AG09319 (cell line): ENCODE data around the gene RNF182.

Experiments used
- DNase-seq: peaks from one replicate; pipeline ENCODE4 v3.0.0-alpha.2; 2010; ENCODE audit warnings: low read depth; ENCODE audit errors: extremely low read depth
- TF ChIP-seq, protein P1 (sequence below): IDR thresholded peaks from 2 replicates; pipeline ENCODE4 v1.5.1; 2011; ENCODE audit warnings: low read depth, mild to moderate bottlenecking, inconsistent platforms, low read length, moderate library complexity

The RNF182 gene

DNA sequence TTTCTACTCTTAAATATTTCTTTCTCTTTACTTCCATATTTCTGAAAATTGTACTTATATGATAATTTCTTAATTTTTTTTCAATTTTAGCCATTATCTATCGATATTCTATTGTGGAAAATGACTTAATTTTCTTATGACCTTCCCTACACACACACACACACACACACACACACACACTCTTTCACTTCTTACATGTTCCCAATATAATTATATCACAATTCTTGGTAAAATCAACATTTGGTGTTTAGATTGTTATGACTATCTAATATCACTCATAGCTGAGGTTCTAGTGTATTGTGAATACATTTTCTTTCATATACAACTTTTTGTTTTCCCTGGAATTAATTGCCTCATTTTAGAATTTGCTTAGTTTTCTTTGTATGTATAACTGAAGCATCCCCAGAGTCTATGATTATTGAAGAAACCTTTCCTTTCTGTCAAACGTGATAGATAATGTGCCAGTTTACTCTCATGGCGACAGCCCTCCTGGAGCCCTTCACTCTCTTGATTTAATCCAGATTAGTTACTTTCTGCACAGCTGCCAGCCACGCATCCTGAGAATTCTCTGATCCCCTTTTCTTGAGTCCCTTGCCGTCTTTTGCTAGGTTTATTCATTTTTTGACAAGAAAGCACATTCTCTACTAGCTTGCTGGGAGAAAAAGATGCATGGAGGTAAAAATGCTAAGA lies 63.4 kb downstream of the RNF182 start:
- TF ChIP-seq, protein P1, sequence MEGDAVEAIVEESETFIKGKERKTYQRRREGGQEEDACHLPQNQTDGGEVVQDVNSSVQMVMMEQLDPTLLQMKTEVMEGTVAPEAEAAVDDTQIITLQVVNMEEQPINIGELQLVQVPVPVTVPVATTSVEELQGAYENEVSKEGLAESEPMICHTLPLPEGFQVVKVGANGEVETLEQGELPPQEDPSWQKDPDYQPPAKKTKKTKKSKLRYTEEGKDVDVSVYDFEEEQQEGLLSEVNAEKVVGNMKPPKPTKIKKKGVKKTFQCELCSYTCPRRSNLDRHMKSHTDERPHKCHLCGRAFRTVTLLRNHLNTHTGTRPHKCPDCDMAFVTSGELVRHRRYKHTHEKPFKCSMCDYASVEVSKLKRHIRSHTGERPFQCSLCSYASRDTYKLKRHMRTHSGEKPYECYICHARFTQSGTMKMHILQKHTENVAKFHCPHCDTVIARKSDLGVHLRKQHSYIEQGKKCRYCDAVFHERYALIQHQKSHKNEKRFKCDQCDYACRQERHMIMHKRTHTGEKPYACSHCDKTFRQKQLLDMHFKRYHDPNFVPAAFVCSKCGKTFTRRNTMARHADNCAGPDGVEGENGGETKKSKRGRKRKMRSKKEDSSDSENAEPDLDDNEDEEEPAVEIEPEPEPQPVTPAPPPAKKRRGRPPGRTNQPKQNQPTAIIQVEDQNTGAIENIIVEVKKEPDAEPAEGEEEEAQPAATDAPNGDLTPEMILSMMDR = no peak
- DNase-seq = no peak

DNA sequence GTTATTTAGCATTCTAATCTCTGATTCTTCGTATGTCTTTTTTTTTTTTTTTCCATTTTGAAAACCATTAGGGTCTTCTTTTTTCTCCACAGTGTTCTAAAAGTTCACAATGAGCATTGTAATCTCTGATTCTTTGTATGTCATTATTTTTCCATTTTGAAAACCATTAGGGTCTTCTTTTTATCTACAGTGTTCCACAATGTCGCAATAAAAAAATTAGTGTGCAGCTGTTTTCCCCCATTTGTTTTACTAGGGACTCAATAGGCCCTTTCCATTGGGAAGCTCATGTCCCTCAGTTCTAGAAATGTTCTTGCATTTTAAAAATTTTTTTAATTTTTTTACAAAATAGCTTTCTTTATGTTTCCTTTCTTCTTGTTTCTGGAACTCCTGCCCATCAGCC lies 64.2 kb downstream of the RNF182 start:
- TF ChIP-seq, protein P1 = no peak
- no peak for DNase-seq

DNA sequence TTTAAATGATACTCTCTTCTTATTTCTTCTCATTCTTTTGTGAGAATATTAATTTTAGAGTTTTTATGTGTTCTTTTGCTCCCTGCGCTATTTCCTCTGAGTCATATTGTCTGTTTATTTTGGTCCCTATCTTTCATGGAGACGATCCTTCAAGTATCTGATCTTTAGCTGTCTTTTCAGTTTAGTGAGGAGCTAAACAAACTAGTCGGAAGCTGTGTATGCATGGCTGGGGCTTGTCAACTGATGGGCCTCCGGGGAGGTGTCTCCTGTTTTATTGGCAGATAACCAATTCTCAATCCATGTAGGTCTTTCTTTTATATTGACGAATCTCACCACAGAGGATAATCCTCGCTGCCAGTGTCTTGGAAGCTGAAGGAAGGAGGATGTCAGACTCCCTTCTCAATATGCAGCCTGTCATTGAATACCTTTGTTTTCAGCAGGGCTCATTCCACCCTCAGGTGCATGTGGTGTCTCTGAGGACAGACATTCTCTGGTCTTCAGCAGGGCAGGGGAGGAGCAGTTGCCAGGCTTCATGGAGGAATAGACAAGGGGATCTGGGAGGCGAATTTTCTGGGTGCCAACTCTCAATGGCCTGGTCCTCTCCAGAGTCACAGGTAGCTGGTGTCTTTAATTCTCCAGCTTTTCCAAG lies 64.9 kb downstream of the RNF182 start:
- TF ChIP-seq, protein P1 = no peak
- no peak for DNase-seq

DNA sequence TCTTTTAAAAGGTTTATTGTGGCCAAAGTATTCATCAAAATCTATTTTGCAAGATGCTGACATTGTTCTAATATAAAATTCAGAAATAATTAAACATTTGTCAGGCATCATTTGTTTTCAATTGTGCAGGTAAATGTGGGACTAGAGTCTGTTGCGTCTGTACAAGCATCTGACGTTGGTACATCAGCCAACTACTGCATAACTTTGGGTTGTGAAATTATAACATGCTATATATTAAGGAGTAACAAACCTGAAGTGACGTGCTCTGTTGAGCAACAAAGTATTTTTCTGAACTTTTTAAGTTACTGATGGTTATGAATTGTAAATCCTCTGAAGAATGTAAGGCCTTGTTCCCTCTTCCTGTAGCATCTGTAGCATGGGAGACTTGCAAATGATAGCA lies 66.0 kb downstream of the RNF182 start:
- TF ChIP-seq, protein P1 = no peak
- no peak for DNase-seq

DNA sequence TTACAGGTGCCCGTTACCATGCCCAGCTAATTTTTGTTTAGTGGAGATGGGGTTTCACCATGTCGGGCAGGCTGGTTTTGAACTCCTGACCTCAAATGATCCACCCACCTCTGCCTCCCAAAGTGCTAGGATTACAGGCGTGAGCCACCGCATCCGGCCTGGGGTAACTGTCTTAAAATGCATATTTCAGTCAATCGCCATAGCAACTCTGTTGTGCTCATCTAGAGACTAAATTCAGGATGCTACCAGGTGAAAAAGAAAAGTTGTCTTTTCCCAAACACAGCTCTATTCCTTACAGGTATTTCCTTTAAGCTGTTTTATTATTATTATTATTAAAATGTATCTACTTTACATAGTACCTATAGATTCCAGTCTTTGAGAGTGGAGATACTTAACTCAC lies 66.6 kb downstream of the RNF182 start:
- TF ChIP-seq, protein P1 = no peak
- no peak for DNase-seq

DNA sequence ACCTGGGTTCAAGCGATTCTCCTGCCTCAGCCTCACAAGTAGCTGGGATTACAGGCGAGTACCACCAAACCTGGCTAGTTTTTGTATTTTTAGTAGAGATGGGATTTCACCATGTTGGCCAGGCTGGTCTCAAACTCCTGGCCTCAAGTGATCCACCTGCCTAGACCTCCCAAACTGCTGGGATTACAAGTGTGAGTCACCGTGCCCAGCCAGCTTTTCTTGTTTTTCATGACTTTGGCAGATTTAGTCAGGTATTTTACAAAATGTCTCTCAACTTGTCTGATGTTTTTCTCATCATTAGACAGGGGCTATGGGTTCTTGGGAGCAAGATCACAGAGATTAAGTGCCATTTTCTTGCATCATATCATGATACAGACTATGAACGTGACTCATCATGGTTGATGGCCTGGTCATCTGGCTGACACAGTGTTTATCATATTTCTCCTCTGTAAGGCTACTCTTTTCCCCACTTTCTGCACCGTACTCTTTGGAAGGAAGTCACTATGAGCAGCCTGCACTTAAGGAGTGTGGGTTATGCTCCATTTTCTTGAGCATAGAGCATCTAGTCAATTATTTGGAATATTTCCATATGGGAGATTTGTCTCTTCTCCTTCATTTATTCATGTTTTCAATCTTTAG lies 67.8 kb downstream of the RNF182 start:
- no peak for DNase-seq
- TF ChIP-seq, protein P1 = no peak

DNA sequence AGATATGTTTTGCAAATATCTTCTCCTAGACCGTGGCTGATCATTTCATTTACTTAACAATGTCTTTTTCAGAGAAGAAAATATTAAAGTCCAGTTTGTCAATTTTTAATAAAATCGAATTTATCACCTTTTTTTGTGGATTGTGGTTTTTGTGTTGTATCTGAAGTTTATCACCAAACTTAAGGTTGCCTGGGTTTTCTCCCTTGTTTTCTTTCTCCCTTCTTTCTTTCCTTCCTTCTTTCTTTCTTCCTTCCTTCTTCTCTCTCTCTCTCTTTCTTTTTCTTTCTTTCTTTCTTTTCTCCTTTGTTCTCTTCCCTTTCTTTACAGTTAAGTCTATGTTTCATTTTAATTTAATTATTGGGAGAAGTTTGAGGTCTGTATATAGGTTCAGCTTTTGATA lies 68.7 kb downstream of the RNF182 start:
- TF ChIP-seq, protein P1 = no peak

More for the DNA sequence above, 68.7 kb downstream of the RNF182 start:
- DNase-seq = no peak
